KOPT-K1 (cell line): ENCODE results near the gene TTC34.

Experiments
- H3K27ac ChIP-seq: fragments of 200-600 bp; sonication (generic); 2 replicates; pipeline ENCODE4 v1.5.1; 2016; ENCODE audit warnings: antibody characterized with exemption, mild to moderate bottlenecking, low read depth, low read length; ENCODE audit not compliant: poor library complexity, severe bottlenecking
- H3K36me3 ChIP-seq: fragments of 200-600 bp; sonication (generic); 2 replicates; pipeline ENCODE4 v1.5.1; 2017; ENCODE audit warnings: antibody characterized with exemption, mild to moderate bottlenecking, low read length, moderate library complexity; ENCODE audit not compliant: insufficient read depth
- H3K9me3 ChIP-seq: fragments of 200-600 bp; sonication (generic); 2 replicates; pipeline ENCODE4 v1.5.1; 2017; ENCODE audit warnings: antibody characterized with exemption, low read length, mild to moderate bottlenecking; ENCODE audit not compliant: insufficient read depth, poor library complexity, severe bottlenecking

The TTC34 gene

GRCh38 chr1:2642560-2643413, 158.7 kb downstream of the TTC34 start:
- Histone ChIP-seq H3K36me3 (no peaks in the 10 kb centered on the region), H3K27ac (peak overlapping the region; percentile 75), H3K9me3 (peaks cover 15% of the 10 kb centered on the region)

- H3K9me3 ChIP-seq: peaks cover 16% of the 10 kb centered on the region
These were observed 159.3 kb downstream of the TTC34 start for GRCh38 chr1:2642131-2642559.

GRCh38 chr1:2641381-2642130, 159.9 kb downstream of the TTC34 start:
- H3K9me3 ChIP-seq: peaks cover 16% of the 10 kb centered on the region
- H3K36me3 ChIP-seq: no peaks in the 10 kb centered on the region
- H3K27ac ChIP-seq: peak overlapping the region; percentile 75

More at GRCh38 chr1:2642131-2642559, 159.3 kb downstream of the TTC34 start:
- H3K36me3 ChIP-seq: no peaks in the 10 kb centered on the region
- H3K27ac ChIP-seq: peak overlapping the region; percentile 75

- H3K36me3 ChIP-seq: no peaks in the 10 kb centered on the region
- H3K27ac ChIP-seq: no peak overlapping the region
- peaks cover 24% of the 10 kb centered on the region for H3K9me3 ChIP-seq
These were observed 160.9 kb downstream of the TTC34 start for GRCh38 chr1:2640626-2641025.

- H3K9me3 ChIP-seq: peaks cover 30% of the 10 kb centered on the region
These were observed 161.6 kb downstream of the TTC34 start for GRCh38 chr1:2639607-2640521.

GRCh38 chr1:2639203-2639602, 162.3 kb downstream of the TTC34 start:
- H3K36me3 ChIP-seq: no peaks in the 10 kb centered on the region
- H3K9me3 ChIP-seq: peaks cover 30% of the 10 kb centered on the region
- H3K27ac ChIP-seq: no peak overlapping the region

More at GRCh38 chr1:2639607-2640521, 161.6 kb downstream of the TTC34 start:
- Histone ChIP-seq H3K27ac (no peak overlapping the region), H3K36me3 (no peaks in the 10 kb centered on the region)

GRCh38 chr1:2638466-2639115, 162.9 kb downstream of the TTC34 start:
- Histone ChIP-seq H3K36me3 (no peaks in the 10 kb centered on the region), H3K27ac (no peak overlapping the region), H3K9me3 (peaks cover 30% of the 10 kb centered on the region)

GRCh38 chr1:2637442-2638145, 163.9 kb downstream of the TTC34 start:
- Histone ChIP-seq H3K9me3 (peaks cover 30% of the 10 kb centered on the region), H3K27ac (no peak overlapping the region), H3K36me3 (no peaks in the 10 kb centered on the region)

GRCh38 chr1:2636733-2637132, 164.8 kb downstream of the TTC34 start:
- Histone ChIP-seq H3K27ac (no peak overlapping the region), H3K36me3 (no peaks in the 10 kb centered on the region), H3K9me3 (peaks cover 30% of the 10 kb centered on the region)

- Histone ChIP-seq H3K9me3 (peaks cover 33% of the 10 kb centered on the region), H3K36me3 (no peaks in the 10 kb centered on the region), H3K27ac (no peak overlapping the region)
These were observed 166.0 kb downstream of the TTC34 start for GRCh38 chr1:2635361-2636010.

- H3K27ac ChIP-seq: no peak overlapping the region
- H3K9me3 ChIP-seq: peaks cover 38% of the 10 kb centered on the region
- no peaks in the 10 kb centered on the region for H3K36me3 ChIP-seq
These were observed 167.5 kb downstream of the TTC34 start for GRCh38 chr1:2633936-2634491.

GRCh38 chr1:2633366-2633935, 168.0 kb downstream of the TTC34 start:
- no peak overlapping the region for H3K27ac ChIP-seq
- no peaks in the 10 kb centered on the region for H3K36me3 ChIP-seq
- peaks cover 38% of the 10 kb centered on the region for H3K9me3 ChIP-seq
